GM18868 (cell line): ENCODE data around the gene MEP1A.
"Not testable (repeated sequence)": the region's sequence is repeated elsewhere in the genome, so short reads cannot be mapped to it uniquely, and the experiment has no call there.

Experiments used
- ATAC-seq: cut with Tn5 transposase; IDR thresholded peaks from one replicate; pipeline ENCODE4 v1.9.1; 2021; ENCODE audit warnings: mild to moderate bottlenecking, moderate library complexity; ENCODE audit not compliant: unreplicated experiment

MEP1A gene

DNA sequence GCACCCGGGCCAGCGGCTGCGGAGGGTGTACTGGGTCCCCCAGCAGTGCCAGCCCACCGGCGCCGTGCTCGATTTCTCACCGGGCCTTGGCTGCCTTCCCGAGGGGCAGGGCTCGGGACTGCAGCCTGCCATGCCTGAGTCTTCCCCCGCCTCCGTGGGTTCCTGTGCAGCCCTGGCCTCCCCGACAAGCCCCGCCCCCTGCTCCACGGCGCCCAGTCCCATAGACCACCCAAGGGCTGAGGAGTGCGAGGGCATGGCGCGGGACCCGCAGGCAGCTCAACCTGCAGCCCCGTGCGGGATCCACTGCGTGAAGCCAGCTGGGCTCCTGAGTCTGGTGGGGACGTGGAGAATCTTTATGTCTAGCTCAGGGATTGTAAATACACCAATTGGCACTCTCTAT, 18.5 kb upstream of the MEP1A start:
- ATAC-seq = not testable (repeated sequence)

DNA sequence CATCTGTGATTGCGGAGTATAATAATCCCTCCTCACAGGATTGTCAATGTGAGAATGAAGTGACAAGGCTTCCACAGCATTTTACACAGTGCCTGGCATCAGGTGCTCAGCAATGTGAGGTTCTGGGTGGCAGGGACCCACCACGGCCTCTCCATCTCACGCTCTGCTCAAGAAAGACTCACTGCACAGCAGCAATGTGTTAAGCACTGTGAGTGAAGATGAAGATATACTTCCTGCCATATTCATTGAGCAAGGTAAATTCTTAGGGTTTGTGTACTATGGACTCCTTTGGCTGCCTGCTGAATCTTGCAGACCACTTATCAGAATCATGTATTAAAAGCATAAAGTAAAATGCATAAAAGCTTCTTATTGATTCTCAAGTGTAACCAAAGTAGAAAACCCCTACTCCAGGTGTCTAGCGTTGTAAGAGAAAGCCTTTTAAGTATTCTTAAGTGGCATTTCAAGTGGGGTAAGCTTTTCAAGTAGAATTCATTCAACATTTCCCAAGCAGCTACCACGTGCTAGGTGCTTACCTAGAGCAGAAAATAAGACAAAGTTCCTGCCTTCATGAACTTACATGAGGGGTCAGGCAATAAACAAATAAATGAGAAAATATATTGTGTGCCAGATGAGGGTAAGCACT, 17.0 kb upstream of the MEP1A start:
- ATAC-seq = no peak

DNA sequence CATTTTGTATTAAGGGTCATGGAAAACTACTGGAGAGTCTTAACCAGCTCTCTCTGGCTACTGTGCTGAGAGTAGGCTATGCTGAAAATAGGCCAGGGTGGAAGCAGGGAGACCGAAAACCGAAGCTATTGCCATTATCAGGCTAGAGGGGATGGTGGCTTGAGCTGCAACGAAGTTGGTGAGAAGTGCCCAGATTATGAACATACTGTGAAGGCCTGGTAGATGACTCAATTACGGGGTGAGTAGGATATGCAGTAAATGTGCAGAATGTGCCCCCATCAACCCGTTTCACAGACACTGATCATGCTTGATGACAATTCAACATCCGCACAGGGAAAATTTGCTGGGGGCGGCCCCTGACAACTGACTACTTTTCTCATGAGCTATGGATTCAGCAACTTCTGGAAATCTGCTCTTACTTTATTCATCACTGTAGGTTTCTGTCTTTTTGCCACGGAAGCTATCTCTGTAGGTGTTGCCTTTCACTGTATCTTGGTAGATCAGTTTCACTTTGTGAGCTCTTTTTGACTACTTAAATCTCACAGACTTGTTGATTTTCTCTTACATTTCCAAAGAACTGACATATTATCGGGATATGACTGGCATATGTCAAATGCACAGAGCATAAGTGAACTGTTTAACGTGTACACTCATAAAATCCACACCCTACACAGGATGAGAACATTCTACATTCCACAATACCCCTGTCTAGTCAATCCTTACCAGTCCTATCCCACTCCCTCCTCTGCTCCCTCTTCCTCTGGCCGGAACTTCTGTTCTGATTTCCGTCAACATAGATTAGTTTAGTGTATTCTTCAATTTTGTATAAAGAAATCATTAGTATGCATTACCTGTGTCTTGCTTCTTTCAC, 15.5 kb upstream of the MEP1A start:
- no peak for ATAC-seq

DNA sequence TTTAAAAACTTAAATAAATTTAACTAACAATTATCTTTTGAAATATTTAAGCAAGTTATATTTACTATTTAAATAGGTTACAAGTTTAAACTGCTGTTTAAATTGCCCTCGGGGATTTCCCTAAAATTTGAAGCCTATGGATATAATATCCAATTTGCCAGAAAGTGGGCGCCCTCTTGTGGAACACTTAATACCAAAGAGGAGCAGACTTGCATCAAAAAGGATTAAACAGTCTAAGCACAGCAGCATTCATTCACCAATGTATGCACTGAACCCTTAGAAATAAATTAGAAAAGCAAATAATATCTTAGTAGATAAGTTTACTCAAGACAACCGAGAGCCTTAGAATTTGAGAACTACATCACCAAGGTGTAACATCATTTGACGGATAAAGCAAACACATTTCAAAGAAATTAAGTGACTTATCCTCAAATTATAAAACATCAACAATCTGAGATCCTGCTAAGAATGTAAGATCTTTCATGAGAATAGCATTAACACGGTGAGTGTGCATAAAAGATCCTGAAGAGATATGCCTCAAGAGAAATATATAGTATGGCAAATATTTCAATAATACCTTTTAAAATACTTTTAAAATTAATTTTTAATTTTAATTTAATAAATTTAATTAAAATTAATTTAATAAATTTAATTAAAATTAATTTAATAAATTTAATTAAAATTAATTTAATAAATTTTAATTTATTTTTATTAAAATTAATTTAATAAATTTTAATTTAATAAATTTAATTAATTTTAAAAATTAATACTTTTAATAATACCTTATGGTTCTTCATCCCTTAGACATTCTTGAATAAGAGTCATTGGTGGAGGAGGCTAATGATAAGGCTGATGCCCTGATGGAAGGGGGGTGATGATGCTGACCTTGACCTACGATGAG, 11.5 kb upstream of the MEP1A start:
- no peak for ATAC-seq

DNA sequence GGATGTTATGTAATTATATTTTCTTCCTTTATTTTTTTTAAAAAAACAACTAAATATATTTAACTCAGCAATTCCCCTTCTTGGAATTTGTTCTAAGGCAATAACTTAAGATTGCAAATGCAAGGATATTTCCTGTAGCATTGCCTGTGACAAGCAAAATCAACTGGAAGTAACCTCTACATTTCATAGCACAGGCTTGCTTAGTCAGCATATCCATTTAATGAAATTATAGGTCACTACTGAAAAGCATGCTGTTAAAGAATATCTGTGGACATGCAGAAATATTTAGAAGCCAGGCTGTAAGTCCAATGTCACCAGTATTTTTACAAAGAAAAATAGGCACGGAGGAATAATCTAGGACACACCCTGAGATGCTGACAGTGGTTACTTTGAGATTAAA, 8.7 kb upstream of the MEP1A start:
- no peak for ATAC-seq

DNA sequence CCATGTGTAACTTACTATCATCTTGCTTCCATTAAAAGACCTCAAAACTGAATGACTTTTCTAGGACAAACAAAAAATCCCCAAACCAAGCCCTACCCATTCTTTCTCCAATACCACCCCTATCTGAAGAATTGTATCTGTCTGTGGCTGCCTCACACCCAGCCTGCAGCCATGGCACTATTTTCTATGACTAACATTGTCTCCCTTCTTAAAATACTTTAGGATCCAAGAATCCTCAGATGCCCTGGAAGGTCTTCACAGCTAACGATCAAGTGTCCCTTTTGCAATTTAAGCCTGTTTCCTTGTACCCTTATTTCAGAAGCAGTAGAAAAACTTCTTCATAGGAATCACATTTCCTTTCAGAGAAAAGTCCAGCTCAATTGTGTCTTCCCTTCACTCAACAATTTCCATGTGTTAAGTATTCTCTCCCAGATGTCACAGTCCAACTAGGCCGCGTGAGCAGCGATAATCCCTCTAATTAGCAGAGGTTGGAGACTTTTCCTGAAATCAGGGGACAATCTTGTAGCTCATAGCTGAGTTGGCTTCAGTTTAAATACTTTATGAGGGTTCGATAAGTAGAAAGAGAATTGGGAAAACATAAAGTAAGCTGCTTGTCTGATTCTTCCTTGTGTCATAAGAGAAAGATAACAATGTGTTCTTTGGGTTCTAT, 5.2 kb upstream of the MEP1A start:
- no peak for ATAC-seq

DNA sequence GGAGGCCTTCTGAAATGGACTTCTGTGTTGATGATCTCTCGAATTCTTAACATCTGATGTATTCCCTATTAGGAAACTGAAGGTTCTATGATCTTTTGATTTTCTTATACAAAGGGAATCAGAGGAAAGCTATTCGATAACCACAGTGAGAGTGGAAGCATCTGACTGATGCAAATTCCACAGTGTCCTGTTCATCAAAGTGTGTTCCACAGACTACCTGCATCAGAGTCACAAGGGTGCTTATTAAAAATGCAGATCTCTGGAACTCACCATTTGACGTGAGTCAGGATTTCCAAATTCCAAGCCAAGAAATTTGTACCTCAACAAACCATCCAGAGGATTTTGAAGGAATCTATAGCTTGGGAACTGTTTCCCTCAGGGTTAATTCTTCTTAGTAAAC, 4.4 kb upstream of the MEP1A start:
- no peak for ATAC-seq

DNA sequence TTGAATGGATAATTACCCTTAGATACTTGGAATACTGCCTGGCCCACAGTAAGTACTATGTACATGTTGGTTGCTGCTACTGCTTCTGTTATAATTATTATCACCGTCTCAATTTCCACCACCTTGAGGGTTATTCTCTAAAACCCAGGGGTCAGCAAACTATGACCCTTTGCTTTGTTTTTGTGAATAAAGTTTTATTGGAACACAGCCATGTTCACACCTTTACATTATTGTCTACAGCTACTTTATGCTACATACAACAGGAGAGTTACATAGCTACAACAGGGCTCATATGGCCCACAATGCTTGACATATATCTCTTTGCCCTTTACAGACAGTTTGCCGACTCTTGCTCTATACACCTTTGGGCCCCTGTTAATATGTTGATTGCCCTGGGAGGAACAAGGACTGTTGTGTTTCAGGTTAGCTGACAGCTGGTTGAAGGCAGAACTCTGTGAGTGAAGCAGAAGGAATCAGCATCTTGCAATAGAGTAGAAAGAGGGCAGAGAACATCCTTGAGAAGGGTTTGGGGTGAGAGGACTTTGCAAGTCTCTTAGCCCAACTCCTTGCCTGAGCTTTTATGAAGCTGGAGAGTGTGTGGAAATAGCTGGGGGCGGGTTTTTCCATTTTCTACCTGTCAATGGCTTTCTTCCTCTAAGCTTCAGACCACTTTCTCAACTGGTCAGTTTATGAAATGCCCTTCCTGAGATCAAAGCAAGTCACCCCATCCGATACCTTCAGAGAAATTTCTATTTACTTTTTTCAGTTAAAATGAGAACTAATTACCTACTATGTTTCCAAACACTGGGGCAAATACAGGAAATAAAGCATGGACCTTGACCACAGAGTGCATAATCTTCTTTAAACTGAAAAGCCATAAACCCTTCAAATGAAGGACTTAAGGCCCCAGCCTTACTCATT, 3.5 kb upstream of the MEP1A start:
- ATAC-seq = no peak

DNA sequence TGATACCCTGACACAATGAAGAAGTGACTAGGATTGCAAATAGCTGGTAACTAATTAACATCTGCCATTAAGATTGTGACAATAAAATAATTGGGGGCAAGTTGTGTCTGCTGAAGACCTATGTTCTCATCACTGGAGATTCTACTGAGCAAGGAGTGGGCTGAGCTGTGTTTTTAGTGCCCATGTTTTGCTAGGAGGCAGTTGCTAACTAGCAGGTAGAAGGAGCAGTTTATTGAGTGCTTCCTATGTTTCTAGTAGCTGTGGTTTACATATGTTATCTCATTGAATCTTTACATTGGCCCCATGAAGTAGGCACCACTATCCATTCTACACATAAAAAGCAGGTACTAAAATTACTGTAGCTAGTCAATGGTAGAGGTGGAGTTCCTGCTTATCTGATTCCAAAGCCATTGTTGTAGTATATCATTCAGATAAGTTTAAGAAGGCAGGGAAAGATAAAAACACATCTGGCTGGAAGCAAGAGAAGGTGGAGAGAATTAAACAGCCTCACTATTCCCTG, 2.8 kb upstream of the MEP1A start:
- no peak for ATAC-seq

DNA sequence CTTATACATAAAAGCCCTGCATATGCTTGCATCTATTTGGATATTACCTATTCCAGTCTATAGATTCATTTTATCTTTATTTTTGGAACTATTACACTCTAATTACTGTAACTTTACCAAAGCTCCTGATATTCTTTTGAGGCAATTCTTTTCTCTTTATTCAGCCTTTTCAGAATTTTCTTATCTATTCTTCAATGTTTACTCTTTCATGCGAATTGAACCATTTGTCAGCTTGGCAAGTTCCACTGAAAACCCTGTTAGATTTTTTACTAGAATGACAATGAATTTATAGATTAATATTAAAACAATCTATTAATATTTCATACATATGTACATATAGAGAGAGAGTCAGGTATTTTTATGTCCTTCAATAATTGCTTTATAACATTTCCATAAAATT, 554 bp upstream of the MEP1A start:
- ATAC-seq = no peak

DNA sequence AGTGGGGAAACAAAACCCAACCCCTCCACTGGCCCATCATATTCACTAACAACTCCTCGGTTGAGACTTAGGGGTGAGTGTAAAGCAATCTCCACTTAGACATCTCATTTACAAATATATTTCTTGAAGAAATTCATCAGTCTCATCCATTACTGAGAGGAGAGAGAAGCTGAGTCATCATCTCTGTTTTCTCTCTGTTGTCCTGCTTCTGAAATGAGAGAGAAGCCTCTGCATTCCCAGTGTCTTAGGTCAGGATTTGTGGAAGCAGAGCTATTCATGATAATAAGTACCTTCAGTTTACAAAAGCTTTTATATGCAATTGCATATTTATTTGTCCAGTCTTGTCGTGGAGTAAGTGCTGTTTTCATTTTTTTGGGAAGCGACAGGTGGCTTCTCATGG, 879 bp downstream of the MEP1A start:
- no peak for ATAC-seq

DNA sequence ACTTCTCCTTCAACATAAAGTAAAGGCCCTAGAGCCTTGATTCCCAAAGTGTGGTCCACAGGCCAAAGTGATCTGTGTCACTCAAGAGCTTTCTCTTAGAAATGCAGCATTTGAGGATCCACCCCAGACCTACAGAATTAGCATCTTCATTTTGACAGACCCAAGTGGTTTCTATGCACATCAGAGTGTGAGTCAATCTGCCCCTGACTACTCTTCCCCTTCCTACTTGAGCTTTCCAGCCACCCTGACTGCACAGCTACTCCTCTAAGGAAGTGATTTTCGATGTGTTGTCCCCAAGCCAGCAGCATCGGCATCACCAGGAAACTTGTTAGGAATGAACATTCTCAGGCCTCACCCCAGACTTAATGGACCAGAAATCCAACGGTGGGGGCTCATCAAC, 2.6 kb downstream of the MEP1A start:
- no peak for ATAC-seq

DNA sequence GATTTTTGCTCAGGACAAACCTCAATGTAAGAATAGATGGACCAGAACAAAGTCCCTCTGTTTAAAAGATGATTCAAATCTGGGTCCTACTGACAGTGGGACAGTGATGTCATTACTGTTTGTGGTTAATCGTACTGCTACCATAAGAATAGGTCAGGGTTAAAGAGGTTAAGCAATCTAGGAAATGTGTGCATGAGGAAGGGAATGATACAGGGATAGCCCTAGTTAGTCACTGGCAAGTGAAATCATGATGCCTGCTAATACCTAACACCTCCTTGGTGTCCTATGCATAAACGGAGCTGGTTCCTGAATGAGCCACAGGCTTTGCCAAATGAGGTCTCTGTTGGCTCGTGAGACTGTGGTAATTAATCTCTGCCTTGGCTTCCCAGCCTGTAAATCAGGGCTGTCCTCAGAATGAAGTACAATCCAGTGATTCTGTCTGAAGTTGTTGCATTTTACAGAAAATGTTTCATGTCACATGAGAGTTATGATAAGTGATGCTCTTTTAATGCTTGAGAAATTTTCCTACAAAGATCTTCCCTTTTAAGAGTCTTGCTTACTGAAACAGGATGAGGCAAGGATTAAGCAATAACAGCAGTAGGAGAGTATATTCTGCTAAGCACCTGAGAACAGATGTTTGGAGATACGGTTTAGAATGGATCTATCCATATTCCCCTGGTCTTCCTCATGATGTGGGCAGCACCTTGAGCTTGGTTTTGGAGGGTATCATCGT, 3.8 kb downstream of the MEP1A start:
- ATAC-seq = no peak

DNA sequence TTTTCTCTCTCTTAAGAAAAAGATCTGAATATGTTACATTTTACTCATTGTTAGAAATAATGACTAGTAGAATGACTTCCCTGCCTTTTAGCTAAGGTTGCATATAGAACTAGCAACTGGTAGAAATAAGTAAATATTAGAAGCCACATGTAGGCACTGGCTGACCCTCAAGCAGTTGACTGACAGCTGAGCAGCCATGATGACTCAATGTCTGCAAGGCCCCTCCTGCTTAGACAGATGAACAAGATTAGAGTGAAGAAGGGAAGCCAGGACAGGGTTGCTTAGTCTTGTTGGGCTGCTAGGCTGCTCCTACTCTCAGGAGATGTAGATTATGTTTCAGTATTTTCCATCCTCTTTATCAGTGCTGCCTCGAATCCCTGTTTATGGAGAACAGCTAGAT, 6.5 kb downstream of the MEP1A start:
- ATAC-seq = no peak

DNA sequence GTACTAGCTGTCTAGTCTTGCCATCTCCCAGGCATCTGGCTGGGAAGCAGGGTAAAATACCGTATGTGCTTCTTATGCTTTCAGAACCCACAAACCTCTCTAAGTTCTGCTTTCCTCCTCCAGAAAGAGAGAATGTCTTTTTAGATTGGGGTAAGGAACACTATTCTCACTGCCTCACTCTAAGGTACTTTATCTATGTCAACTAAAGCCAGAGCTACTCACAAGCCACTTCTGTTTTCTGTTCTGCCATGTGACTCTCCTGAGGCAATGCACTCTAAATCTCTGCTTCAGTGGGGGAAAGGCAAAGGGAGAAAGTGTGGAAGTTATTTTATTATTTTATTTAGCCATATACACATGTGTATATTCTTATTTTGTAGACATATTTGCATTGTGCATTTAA, 15.6 kb downstream of the MEP1A start:
- no peak for ATAC-seq

DNA sequence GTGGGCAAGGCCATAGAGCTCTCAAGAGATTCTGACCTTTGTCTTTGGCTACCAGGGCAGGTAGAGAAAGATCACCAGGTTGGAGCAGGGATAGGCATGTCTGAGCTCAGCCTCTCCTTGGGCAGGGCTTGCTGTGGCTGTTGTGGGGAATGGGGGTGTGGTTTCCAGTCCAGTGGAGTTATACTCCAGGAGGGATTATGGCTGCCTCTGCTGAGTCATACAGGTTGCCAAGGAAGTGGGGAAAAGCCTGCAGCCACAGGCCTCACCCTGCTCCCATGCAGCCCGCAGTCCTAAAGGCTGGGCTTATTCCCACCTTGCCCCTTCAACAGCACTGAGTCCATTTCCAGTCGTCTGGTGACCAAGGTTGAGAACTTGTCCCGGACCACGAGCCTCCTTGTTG, 21.9 kb downstream of the MEP1A start:
- ATAC-seq = no peak

DNA sequence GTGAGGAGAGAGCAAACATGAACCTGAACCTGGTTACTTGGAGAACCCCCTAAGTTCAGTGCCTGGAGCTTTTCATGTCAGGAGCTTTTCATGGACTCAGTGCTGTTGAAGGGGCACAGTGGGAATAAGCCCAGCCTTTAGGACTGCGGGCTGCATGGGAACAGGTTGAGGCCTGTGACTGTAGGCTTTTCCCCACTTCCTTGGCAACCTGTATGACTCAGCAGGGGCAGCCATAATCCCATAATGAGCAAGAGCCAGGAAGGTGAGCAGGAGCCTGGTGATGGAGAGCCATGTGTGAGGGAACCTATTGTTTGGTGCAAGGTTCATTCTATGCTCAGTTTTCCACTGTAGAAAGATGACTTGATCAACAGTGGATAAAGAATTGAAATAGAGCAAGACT, 23.4 kb downstream of the MEP1A start:
- no peak for ATAC-seq

DNA sequence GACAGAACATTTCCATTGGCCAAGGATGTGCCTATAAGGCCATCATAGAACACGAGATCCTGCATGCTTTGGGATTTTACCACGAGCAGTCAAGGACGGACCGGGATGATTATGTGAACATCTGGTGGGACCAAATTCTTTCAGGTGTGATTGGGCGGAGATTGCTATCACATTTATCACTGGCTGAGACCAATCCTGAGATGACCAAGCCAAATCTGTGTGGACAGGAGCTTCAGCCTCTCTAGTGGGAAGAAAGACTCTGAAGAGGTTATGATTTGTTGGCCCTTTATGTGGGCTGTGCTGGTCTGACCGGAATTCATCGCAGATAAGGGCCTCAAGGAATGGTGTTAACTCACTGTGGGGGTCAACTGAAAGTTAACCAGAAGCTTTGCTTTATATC, 26.4 kb downstream of the MEP1A start:
- ATAC-seq = no peak

DNA sequence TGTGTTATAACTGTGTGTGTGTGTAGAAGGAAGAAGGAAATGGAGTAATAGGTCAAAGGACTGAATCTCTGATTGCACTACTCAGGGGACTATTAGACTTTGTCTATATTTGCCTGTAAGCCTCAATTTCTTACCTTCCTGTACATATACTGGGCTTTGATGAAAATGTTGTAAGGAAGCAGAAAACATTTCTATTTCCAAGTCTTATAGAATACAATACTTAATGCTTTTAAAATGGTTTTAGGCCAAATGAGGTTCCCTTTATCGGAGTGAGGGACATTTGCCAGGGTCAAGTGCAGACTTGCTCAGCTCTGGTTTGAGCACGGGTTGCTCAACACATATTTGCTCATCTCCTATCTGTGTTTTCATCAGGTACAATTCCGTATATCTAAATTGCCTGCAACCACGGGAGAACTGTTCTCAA, 28.3 kb downstream of the MEP1A start:
- no peak for ATAC-seq
